ENCODE results near the gene POLN. TPM values are rescaled to one million over a fixed set of nuclear protein-coding genes. Genes with fewer than 3 reads are reported as not detected.

POLN gene
- total RNA-seq, 1 experiment from 2014 or later, result 1.2 TPM

GRCh38 chr4:2255501-2256155, 13.7 kb upstream of the POLN start:
- Histone ChIP-seq H3K27me3 (replicated peaks; ENCODE audit: control insufficient read depth, insufficient read depth, low read length) (no peaks in the 10 kb centered on the region), H3K4me3 (ENCODE audit: low read depth, low read length) (no peak overlapping the region), H3K4me1 (0 out of 2 replicates have a peak, but pooled peaks cover 2% of the 10 kb centered on the region), H3K9me3 (no peaks in the 10 kb centered on the region), H3K36me3 (ENCODE audit: control insufficient read depth, insufficient read depth, low read length) (no peaks in the 10 kb centered on the region)
- Mint-ChIP-seq H3K27me3 (ENCODE audit: insufficient read depth, unreplicated experiment) (no peaks in the 10 kb centered on the region), H3K9me3 (ENCODE audit: unreplicated experiment) (no peaks in the 10 kb centered on the region), H3K27ac (ENCODE audit: unreplicated experiment) (no peak overlapping the region), H3K36me3 (ENCODE audit: insufficient read depth, unreplicated experiment) (peaks cover 11% of the 10 kb centered on the region), H3K4me3 (ENCODE audit: unreplicated experiment) (no peak overlapping the region), H3K4me1 (ENCODE audit: low read depth, unreplicated experiment) (no peaks in the 10 kb centered on the region)
- no peak for TF ChIP-seq CTCF (IDR thresholded peaks at IDR 0.05; ENCODE audit: insufficient read depth in 1 of 2, low read depth in 1 of 2, low read length in 1 of 2, severe bottlenecking in 1 of 2, unreplicated experiment in 1 of 2)
- intact Hi-C loops (cut with micrococcal nuclease; ENCODE audit: unreplicated experiment), result no loop called here
- BruUV-seq (replicated peaks), result no TSS peak
- ChIA-PET CTCF (no interaction called here), POLR2A (no interaction called here)
- DNase-seq, result peak in 1 of 2 experiments; percentile 19

- POLR2A ChIA-PET, result no interaction called here
- TF ChIP-seq CTCF (IDR thresholded peaks at IDR 0.05; ENCODE audit: insufficient read depth in 1 of 2, low read depth in 1 of 2, low read length in 1 of 2, severe bottlenecking in 1 of 2, unreplicated experiment in 1 of 2), result no peak
- H3K4me1 Mint-ChIP-seq (ENCODE audit: low read depth, unreplicated experiment), result no peaks in the 10 kb centered on the region
- H3K27me3 ChIP-seq (replicated peaks; ENCODE audit: control insufficient read depth, insufficient read depth, low read length), result no peaks in the 10 kb centered on the region
- no peak overlapping the region for H3K4me3 ChIP-seq (ENCODE audit: low read depth, low read length)
- no peaks in the 10 kb centered on the region for H3K9me3 ChIP-seq
- H3K27me3 Mint-ChIP-seq (ENCODE audit: insufficient read depth, unreplicated experiment), result no peaks in the 10 kb centered on the region
- no peaks in the 10 kb centered on the region for H3K9me3 Mint-ChIP-seq (ENCODE audit: unreplicated experiment)
- intact Hi-C loops (cut with micrococcal nuclease; ENCODE audit: unreplicated experiment), result no loop called here
- no peak overlapping the region for H3K4me3 Mint-ChIP-seq (ENCODE audit: unreplicated experiment)
- BruUV-seq (replicated peaks), result no TSS peak
- no peaks in the 10 kb centered on the region for H3K36me3 ChIP-seq (ENCODE audit: control insufficient read depth, insufficient read depth, low read length)
- no peak overlapping the region for H3K27ac Mint-ChIP-seq (ENCODE audit: unreplicated experiment)
- peak in 1 of 2 experiments; percentile 19 for DNase-seq
- peaks cover 11% of the 10 kb centered on the region for H3K36me3 Mint-ChIP-seq (ENCODE audit: insufficient read depth, unreplicated experiment)
- H3K4me1 ChIP-seq, result no peaks in the 10 kb centered on the region
- CTCF ChIA-PET, result no interaction called here
Measured at GRCh38 chr4:2254665-2255500, 13.0 kb upstream of the POLN start.

GRCh38 chr4:2253160-2254084, 11.5 kb upstream of the POLN start:
- Mint-ChIP-seq H3K9me3 (ENCODE audit: unreplicated experiment) (no peaks in the 10 kb centered on the region), H3K27me3 (ENCODE audit: insufficient read depth, unreplicated experiment) (no peaks in the 10 kb centered on the region), H3K27ac (ENCODE audit: unreplicated experiment) (no peak overlapping the region), H3K4me3 (ENCODE audit: unreplicated experiment) (no peak overlapping the region), H3K4me1 (ENCODE audit: low read depth, unreplicated experiment) (no peaks in the 10 kb centered on the region), H3K36me3 (ENCODE audit: insufficient read depth, unreplicated experiment) (peaks cover 11% of the 10 kb centered on the region)
- POLR2A ChIA-PET, result interaction anchor here (0.6 kb wide), 1 partner anchor 9 kb away, joined by 6 read pairs; no protein-coding TSS in a partner anchor
- CTCF ChIA-PET, result no interaction called here
- intact Hi-C loops (cut with micrococcal nuclease; ENCODE audit: unreplicated experiment), result no loop called here
- no peaks in the 10 kb centered on the region for H3K4me1 ChIP-seq
- no peak overlapping the region for H3K4me3 ChIP-seq (ENCODE audit: low read depth, low read length)
- no peak for TF ChIP-seq CTCF (IDR thresholded peaks at IDR 0.05; ENCODE audit: insufficient read depth in 1 of 2, low read depth in 1 of 2, low read length in 1 of 2, severe bottlenecking in 1 of 2, unreplicated experiment in 1 of 2)
- DNase-seq, result no peak
- H3K36me3 ChIP-seq (ENCODE audit: control insufficient read depth, insufficient read depth, low read length), result no peaks in the 10 kb centered on the region
- H3K9me3 ChIP-seq, result no peaks in the 10 kb centered on the region
- BruUV-seq (replicated peaks), result TSS peak; percentile 10
- H3K27me3 ChIP-seq (replicated peaks; ENCODE audit: control insufficient read depth, insufficient read depth, low read length), result no peaks in the 10 kb centered on the region

Data from Caco-2 (cell line).